Keratinocyte (primary cell): ENCODE results near the gene ERBIN. TPM values are rescaled to one million over a fixed set of nuclear protein-coding genes. Genes with fewer than 3 reads are reported as not detected.
"Not testable (repeated sequence)": the region's sequence is repeated elsewhere in the genome, so short reads cannot be mapped to it uniquely, and the experiment has no call there.

ENCODE experiments used
- DNase-seq: peaks from one replicate; pipeline ENCODE4 v3.0.0-alpha.2; 2011; ENCODE audit warnings: low read depth, missing footprints, low spot score
- FAIRE-seq: peaks from 2 replicates; lab custom pipeline; 2011; peaks lifted over from hg19 to GRCh38; lab: Jason Lieb, UNC
- H2AFZ ChIP-seq: 2 replicates; pipeline ENCODE4 v1.6.0; 2012; ENCODE audit warnings: low read length, control low read depth, inconsistent platforms; ENCODE audit not compliant: control insufficient read depth
- H3K27ac ChIP-seq: 2 replicates; pipeline ENCODE4 v1.5.1; 2011; ENCODE audit warnings: low read length; ENCODE audit not compliant: control insufficient read depth, insufficient read depth
- H3K27me3 ChIP-seq: 3 replicates; pipeline ENCODE4 v1.6.0; 2011; ENCODE audit warnings: low read length; ENCODE audit not compliant: control insufficient read depth, insufficient read depth; ENCODE audit errors: extremely low read depth
- H3K36me3 ChIP-seq, 2 experiments: 2 replicates in 1 of 2; 3 replicates in 1 of 2; pipeline ENCODE4 v1.5.1; 2011; ENCODE audit warnings: low read length in 2 of 2, mild to moderate bottlenecking in 1 of 2; ENCODE audit not compliant: control insufficient read depth in 2 of 2, insufficient read depth in 2 of 2; ENCODE audit errors: extremely low read depth in 1 of 2
- H3K4me1 ChIP-seq: 3 replicates; pipeline ENCODE4 v1.5.1; 2011; ENCODE audit warnings: low read length; ENCODE audit not compliant: control insufficient read depth, insufficient read depth; ENCODE audit errors: extremely low read depth
- H3K4me2 ChIP-seq: 3 replicates; pipeline ENCODE4 v1.6.0; 2011; ENCODE audit warnings: low read depth, low read length; ENCODE audit not compliant: control insufficient read depth, insufficient read depth; ENCODE audit errors: extremely low read depth
- H3K4me3 ChIP-seq, 3 experiments: fragments of 200-600 bp in 1 of 3; sonication (generic) in 1 of 3; 2 replicates in 2 of 3; 3 replicates in 1 of 3; pipeline ENCODE4 v1.5.1; 2011 to 2016; ENCODE audit warnings: low read length in 3 of 3, mild to moderate bottlenecking in 3 of 3, control low read depth in 2 of 3, inconsistent platforms in 1 of 3, low read depth in 1 of 3, mixed read lengths in 1 of 3, mixed run types in 1 of 3, moderate library complexity in 1 of 3; ENCODE audit not compliant: control insufficient read depth in 2 of 3, insufficient read depth in 2 of 3; ENCODE audit errors: extremely low read depth in 1 of 3
- H3K79me2 ChIP-seq: 2 replicates; pipeline ENCODE4 v1.6.0; 2012; ENCODE audit warnings: low read length; ENCODE audit not compliant: control insufficient read depth, insufficient read depth
- H3K9ac ChIP-seq: 3 replicates; pipeline ENCODE4 v1.6.0; 2011; ENCODE audit warnings: low read length; ENCODE audit not compliant: control insufficient read depth, insufficient read depth; ENCODE audit errors: extremely low read depth
- H3K9me1 ChIP-seq: 3 replicates; pipeline ENCODE4 v1.6.0; 2011; ENCODE audit warnings: low read length; ENCODE audit not compliant: control insufficient read depth, insufficient read depth; ENCODE audit errors: extremely low read depth
- H3K9me3 ChIP-seq: 2 replicates; pipeline ENCODE4 v1.5.1; 2012; ENCODE audit warnings: low read depth, low read length; ENCODE audit not compliant: control insufficient read depth
- H4K20me1 ChIP-seq: 3 replicates; pipeline ENCODE4 v1.6.0; 2011; ENCODE audit warnings: low read length; ENCODE audit not compliant: control insufficient read depth, insufficient read depth; ENCODE audit errors: extremely low read depth
- EZH2 ChIP-seq: IDR thresholded peaks from one replicate; pipeline ENCODE4 v1.6.1; 2012; ENCODE audit warnings: inconsistent platforms, mild to moderate bottlenecking, low read length, moderate library complexity
- dilution Hi-C: fragments of 300-500 bp; cut with MboI; formaldehyde crosslinking; loops from one replicate; pipeline ENCODE4 v1.7.0; 2020; ENCODE audit warnings: low sequenced_read_pairs; ENCODE audit not compliant: extremely low pct_ligation_motif_present
- polyA plus RNA-seq, 5 experiments: library from polyadenylated mRNA; depleted of rRNA in 3 of 5; stranded (reverse) in 3 of 5; stranded (forward) in 1 of 5; unstranded in 1 of 5; fragments of >200 nt; gene quantifications; 1 replicate in 1 of 5; 2 replicates in 3 of 5; 3 replicates in 1 of 5; pipeline versions ENCODE4 v1.2.1 to v1.2.3, GENCODE V29; 2011 to 2012; ENCODE audit warnings: missing spikeins in 2 of 5, low read depth in 1 of 5, low replicate concordance in 1 of 5
- TF ChIP-seq, protein P1 (sequence below), 3 experiments: IDR thresholded peaks in 1 of 3; conservative IDR thresholded peaks in 1 of 3; optimal IDR thresholded peaks in 1 of 3; 2 replicates in 2 of 3; 3 replicates in 1 of 3; pipeline versions ENCODE3 to v1.5.1; 2011; ENCODE audit warnings: low read length in 3 of 3, mild to moderate bottlenecking in 3 of 3, moderate library complexity in 2 of 3, control low read depth in 1 of 3, inconsistent platforms in 1 of 3; ENCODE audit not compliant: insufficient read depth in 2 of 3; ENCODE audit errors: extremely low read depth in 1 of 3

The ERBIN gene
- polyA plus RNA-seq, 1 donor (not counting 4 experiments of a cell fraction or from before 2014, with no cell fraction given), result 30.6 TPM

- H3K4me1 ChIP-seq, result no peaks in the 10 kb centered on the region
- H3K4me3 ChIP-seq, result no peak overlapping the region
- DNase-seq (no peak), FAIRE-seq (no peak)
- dilution Hi-C loops, result no loop called here
- no peaks in the 10 kb centered on the region for H4K20me1 ChIP-seq
- no peaks in the 10 kb centered on the region for H3K79me2 ChIP-seq
- no peaks in the 10 kb centered on the region for H3K36me3 ChIP-seq
- H3K27ac ChIP-seq, result no peak overlapping the region
- no peaks in the 10 kb centered on the region for H3K27me3 ChIP-seq
- H3K9me3 ChIP-seq, result no peaks in the 10 kb centered on the region
- H3K9me1 ChIP-seq, result no peaks in the 10 kb centered on the region
- H2AFZ ChIP-seq, result no peak overlapping the region
- H3K9ac ChIP-seq, result no peak overlapping the region
- TF ChIP-seq EZH2, result no peak
- TF ChIP-seq, protein P1, sequence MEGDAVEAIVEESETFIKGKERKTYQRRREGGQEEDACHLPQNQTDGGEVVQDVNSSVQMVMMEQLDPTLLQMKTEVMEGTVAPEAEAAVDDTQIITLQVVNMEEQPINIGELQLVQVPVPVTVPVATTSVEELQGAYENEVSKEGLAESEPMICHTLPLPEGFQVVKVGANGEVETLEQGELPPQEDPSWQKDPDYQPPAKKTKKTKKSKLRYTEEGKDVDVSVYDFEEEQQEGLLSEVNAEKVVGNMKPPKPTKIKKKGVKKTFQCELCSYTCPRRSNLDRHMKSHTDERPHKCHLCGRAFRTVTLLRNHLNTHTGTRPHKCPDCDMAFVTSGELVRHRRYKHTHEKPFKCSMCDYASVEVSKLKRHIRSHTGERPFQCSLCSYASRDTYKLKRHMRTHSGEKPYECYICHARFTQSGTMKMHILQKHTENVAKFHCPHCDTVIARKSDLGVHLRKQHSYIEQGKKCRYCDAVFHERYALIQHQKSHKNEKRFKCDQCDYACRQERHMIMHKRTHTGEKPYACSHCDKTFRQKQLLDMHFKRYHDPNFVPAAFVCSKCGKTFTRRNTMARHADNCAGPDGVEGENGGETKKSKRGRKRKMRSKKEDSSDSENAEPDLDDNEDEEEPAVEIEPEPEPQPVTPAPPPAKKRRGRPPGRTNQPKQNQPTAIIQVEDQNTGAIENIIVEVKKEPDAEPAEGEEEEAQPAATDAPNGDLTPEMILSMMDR (optimal IDR thresholded peaks at IDR 0.05 in 1 of 3, IDR thresholded peaks at IDR 0.05 in 1 of 3, conservative IDR thresholded peaks at IDR 0.05 in 1 of 3; ENCODE audit: extremely low read depth in 1 of 3, insufficient read depth in 2 of 3, low read length in 3 of 3), result no peak
- H3K4me2 ChIP-seq, result no peak overlapping the region
These were observed 12.9 kb upstream of the ERBIN start for GRCh38 chr5:65913519-65913918.

DNA sequence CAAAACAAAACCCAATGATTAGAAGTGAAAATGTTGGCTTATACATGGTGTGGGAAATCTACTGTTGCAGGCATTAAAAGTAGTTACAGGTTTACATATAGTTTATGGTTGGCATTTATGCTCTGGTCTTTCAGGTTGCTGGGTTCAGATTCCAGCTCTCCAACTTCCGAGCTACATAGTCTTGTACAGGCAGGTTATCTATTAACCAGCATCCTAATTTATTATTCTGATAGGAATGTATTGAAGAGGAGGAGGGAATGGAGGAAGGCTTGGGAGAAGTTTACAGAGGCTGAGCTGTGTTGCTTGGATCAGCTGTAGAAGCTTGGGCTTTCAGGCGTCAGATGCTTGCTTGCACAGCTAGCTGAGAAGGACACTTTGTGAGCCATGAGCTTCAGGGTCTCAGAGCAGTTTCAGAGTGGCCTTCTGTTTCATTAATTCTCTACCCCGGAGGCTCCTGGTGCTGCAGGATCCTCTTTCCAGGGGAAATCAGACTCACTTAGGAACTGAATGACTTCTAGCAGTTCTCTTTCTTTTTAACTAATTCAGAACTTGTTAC, 11.7 kb upstream of the ERBIN start:
- no peak for DNase-seq
- Histone ChIP-seq H3K27me3 (no peaks in the 10 kb centered on the region), H4K20me1 (no peaks in the 10 kb centered on the region), H3K4me2 (no peak overlapping the region), H3K36me3 (no peaks in the 10 kb centered on the region), H3K9me1 (no peaks in the 10 kb centered on the region), H3K9me3 (no peaks in the 10 kb centered on the region), H3K9ac (no peak overlapping the region), H2AFZ (peak overlapping the region; percentile 64), H3K79me2 (no peaks in the 10 kb centered on the region), H3K4me1 (no peaks in the 10 kb centered on the region), H3K27ac (no peak overlapping the region), H3K4me3 (no peak overlapping the region)
- no peak for TF ChIP-seq EZH2
- TF ChIP-seq, protein P1 (optimal IDR thresholded peaks at IDR 0.05 in 1 of 3, IDR thresholded peaks at IDR 0.05 in 1 of 3, conservative IDR thresholded peaks at IDR 0.05 in 1 of 3; ENCODE audit: extremely low read depth in 1 of 3, insufficient read depth in 2 of 3, low read length in 3 of 3), result no peak
- FAIRE-seq, result no peak
- dilution Hi-C loops, result no loop called here

DNA sequence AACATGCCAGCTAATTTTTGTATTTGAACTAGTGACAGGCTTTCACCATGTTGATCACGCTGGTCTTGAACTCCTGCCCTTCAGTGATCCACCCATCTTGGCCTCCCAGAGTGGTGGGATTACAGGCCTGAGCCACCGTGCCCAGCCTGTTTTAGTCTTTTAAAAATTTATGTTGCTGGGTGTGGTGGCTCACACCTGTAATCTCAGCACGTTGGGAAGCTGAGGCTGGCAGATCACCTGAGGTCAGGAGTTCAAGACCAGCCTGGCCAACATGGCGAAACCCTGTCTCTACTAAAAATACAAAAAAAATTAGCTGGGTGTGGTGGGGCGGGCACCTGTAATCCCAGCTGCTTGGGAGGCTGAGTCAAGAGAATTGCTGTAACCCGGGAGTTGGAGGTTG, 10.7 kb upstream of the ERBIN start:
- H3K79me2 ChIP-seq, FAIRE-seq, H3K27ac ChIP-seq, H3K9me1 ChIP-seq, H3K36me3 ChIP-seq, H3K4me2 ChIP-seq, H3K9ac ChIP-seq, H3K9me3 ChIP-seq, H4K20me1 ChIP-seq, dilution Hi-C loops, H3K27me3 ChIP-seq, H3K4me3 ChIP-seq, DNase-seq, H3K4me1 ChIP-seq, H2AFZ ChIP-seq: not testable (repeated sequence)
